Brain microvascular endothelial cell (primary cell): ENCODE data around the gene NSUN2.
"Not testable (repeated sequence)": the region's sequence is repeated elsewhere in the genome, so short reads cannot be mapped to it uniquely, and the experiment has no call there.

ENCODE experiments used
- DNase-seq: peaks from one replicate; pipeline ENCODE4 v3.0.0-alpha.2; 2020
- H3K27ac ChIP-seq: fragments of 250-450 bp; sonication (Bioruptor Pico); 2 replicates; pipeline ENCODE4 v1.5.1; 2020; ENCODE audit warnings: mild to moderate bottlenecking, moderate library complexity
- H3K27me3 ChIP-seq: fragments of 250-450 bp; sonication (Bioruptor Pico); replicated peaks from 2 replicates; pipeline ENCODE4 v1.5.1; 2020; ENCODE audit warnings: mild to moderate bottlenecking
- H3K36me3 ChIP-seq: fragments of 250-450 bp; sonication (Bioruptor Pico); replicated peaks from 2 replicates; pipeline ENCODE4 v1.5.1; 2020; ENCODE audit warnings: mild to moderate bottlenecking
- H3K4me3 ChIP-seq: 2 replicates; pipeline ENCODE4 v1.5.1; 2011; ENCODE audit warnings: low read depth, mild to moderate bottlenecking, control low read depth, low read length, moderate library complexity
- in situ Hi-C: cut with HindIII; loops from 2 replicates; pipeline ENCODE4 v1.10.0; 2017; ENCODE audit warnings: low sequenced_read_pairs, low pct_ligation_motif_present
- TF ChIP-seq, protein P1 (sequence below): IDR thresholded peaks from 2 replicates; pipeline ENCODE4 v1.5.1; 2011; ENCODE audit warnings: low read depth, mild to moderate bottlenecking, moderate library complexity, low read length, control low read depth, inconsistent platforms; ENCODE audit errors: missing control alignments

The NSUN2 gene

DNA sequence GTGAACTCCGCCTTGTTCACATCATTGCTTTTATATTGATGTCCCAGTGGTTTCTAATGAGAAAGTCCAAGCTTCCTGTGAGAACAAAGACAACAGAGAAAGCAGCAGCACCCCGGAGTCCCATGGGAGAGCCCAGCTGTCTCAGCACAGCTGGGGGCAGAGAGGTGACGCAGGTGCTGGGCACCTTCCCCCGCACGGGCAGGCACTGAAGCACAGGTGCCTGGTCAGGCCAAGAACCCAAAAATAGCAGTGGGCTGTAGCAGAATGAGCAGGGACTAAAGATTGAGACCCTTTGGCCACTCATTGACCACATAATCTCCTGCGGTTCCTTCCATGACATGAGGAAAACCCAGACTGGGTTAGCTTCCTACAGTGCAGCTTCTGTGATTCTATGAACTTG, 19.2 kb upstream of the NSUN2 start:
- DNase-seq, result no peak
- Histone ChIP-seq H3K27me3 (no peaks in the 10 kb centered on the region), H3K4me3 (no peak overlapping the region), H3K27ac (no peak overlapping the region), H3K36me3 (peaks cover 11% of the 10 kb centered on the region)
- TF ChIP-seq, protein P1, sequence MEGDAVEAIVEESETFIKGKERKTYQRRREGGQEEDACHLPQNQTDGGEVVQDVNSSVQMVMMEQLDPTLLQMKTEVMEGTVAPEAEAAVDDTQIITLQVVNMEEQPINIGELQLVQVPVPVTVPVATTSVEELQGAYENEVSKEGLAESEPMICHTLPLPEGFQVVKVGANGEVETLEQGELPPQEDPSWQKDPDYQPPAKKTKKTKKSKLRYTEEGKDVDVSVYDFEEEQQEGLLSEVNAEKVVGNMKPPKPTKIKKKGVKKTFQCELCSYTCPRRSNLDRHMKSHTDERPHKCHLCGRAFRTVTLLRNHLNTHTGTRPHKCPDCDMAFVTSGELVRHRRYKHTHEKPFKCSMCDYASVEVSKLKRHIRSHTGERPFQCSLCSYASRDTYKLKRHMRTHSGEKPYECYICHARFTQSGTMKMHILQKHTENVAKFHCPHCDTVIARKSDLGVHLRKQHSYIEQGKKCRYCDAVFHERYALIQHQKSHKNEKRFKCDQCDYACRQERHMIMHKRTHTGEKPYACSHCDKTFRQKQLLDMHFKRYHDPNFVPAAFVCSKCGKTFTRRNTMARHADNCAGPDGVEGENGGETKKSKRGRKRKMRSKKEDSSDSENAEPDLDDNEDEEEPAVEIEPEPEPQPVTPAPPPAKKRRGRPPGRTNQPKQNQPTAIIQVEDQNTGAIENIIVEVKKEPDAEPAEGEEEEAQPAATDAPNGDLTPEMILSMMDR, result no peak
- in situ Hi-C loops, result no loop called here

DNA sequence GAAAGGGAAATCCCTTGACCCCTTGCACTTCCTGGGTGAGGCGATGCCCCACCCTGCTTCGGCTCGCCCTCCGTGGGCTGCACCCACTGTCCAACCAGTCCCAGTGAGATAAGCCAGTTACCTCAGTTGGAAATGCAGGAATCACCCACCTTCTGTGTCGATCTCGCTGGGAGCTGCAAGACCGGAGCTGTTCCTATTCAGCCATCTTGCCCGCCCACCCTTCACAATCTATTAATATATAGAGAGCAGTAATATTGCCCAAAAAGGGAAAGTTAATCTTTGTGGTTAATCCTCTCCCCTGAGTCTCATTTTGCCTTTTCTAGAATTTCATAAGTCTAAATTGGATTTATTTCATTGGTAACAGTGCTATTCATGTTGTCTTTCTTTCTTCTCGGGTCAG, 16.8 kb upstream of the NSUN2 start:
- no peak for DNase-seq
- in situ Hi-C loops, result loop anchor here (25.0 kb wide), 1 partner anchor 88 kb away; no protein-coding TSS in a partner anchor

DNA sequence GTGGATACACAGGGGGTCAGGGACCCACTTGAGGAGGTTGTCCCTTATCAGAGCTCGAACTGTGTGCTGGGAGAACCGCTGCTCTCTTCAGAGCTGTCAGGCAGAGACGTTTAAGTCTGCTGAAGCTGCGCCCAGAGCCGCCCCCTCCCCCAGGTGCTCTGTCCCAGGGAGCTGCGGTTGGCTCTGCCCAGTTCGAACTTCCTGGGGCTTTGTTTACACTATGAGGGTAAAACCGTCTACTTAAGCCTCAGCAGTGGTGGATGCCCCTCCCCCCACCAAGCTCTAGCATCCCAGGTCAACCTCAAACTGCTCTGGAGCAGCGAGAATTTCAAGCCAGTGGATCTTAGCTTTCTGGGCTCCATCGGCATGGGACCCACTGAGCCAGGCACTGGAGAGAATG, 16.3 kb upstream of the NSUN2 start:
- Histone ChIP-seq H3K4me3 (no peak overlapping the region), H3K36me3 (no peaks in the 10 kb centered on the region), H3K27me3 (no peaks in the 10 kb centered on the region), H3K27ac (no peak overlapping the region)
- no peak for DNase-seq
- in situ Hi-C loops, result loop anchor here (25.0 kb wide), 1 partner anchor 88 kb away; no protein-coding TSS in a partner anchor
- TF ChIP-seq, protein P1, result no peak

More for the DNA sequence above, 16.8 kb upstream of the NSUN2 start:
- H3K4me3 ChIP-seq, result no peak overlapping the region
- H3K36me3 ChIP-seq, result no peaks in the 10 kb centered on the region
- no peak overlapping the region for H3K27ac ChIP-seq
- TF ChIP-seq, protein P1, result no peak
- no peaks in the 10 kb centered on the region for H3K27me3 ChIP-seq

DNA sequence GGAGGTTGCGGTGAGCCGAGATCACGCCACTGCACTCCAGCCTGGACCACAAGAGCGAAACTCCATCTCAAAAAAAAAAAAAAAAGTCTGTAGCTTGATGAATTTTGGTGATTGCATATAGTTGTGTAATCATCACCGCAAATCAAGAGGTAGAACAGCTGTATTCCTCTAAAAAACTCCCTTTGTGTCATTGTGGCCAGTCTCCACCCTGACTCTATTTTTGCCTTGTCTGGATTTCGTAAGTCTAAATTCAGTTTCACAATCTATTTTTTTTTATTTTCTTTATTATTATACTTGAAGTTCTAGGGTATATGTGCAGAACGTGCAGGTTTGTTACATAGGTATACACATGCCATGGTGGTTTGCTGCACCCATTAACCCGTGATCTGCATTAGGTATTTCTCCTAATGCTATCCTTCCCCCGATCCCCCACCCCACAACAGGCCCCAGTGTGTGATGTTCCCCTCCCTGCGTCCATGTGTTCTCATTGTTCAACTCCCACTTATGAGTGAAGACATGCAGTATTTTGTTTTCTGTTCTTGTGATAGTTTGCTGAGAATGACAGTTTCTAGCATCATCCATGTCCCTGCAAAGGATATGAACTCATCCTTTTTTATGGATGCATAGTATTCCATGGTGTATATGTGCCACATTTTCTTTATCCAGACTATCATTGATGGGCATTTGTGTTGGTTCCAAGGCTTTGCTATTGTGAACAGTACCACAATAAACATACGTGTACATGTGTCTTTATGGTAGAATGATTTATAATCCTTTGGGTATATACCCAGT, 12.9 kb upstream of the NSUN2 start:
- H3K36me3 ChIP-seq, DNase-seq, H3K4me3 ChIP-seq, H3K27me3 ChIP-seq, H3K27ac ChIP-seq: not testable (repeated sequence)
- in situ Hi-C loops, result loop anchor here (25.0 kb wide), 1 partner anchor 92 kb away; no protein-coding TSS in a partner anchor

DNA sequence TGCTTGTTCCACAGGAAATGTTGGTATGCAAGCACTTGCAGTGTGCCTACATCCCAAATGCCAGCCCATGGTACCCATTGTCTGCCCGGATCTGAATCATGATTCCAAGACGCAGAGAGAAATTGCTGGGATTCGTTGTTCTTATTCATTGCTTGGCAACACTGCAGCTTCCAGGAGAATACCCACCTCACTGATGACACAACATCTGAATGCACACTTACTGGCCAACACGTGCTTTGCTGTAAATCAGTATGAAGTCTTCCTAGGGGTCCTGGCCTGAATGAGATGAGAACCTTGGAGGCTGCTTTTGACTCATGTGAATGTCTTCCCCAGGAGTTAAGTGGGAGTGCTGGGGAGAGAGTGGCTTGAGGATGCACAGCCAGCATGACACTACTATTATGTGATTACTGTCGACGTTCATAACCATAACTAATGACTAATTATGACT, 12.0 kb upstream of the NSUN2 start:
- DNase-seq, result no peak
- TF ChIP-seq, protein P1, result no peak
- Histone ChIP-seq H3K27me3 (no peaks in the 10 kb centered on the region), H3K36me3 (no peaks in the 10 kb centered on the region), H3K4me3 (no peak overlapping the region), H3K27ac (no peak overlapping the region)
- in situ Hi-C loops, result loop anchor here (25.0 kb wide), 1 partner anchor 92 kb away; no protein-coding TSS in a partner anchor

DNA sequence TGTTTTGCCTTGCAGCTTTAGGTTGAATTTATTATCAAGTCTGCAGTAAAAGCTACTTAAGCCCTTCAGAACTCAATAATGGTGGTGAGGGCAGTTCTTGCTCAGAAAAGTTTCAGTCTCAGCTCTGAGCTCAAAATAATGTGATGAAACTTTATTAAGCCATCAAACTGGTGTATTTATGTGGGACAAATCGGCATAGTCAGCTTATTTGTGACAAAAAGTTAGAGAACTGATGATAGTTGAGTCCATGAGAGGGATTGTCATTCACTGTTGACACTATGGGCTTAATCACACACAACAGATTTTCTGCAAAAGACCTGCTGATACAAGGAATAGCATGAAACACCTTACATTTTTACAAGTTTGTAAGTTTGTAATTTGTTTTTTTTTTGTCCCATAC, 9.8 kb upstream of the NSUN2 start:
- TF ChIP-seq, protein P1, result no peak
- Histone ChIP-seq H3K36me3 (no peaks in the 10 kb centered on the region), H3K4me3 (no peak overlapping the region), H3K27ac (no peak overlapping the region), H3K27me3 (no peaks in the 10 kb centered on the region)
- in situ Hi-C loops, result loop anchor here (25.0 kb wide), 1 partner anchor 95 kb away; no protein-coding TSS in a partner anchor
- no peak for DNase-seq
